Hypothalamus (tissue), 51 donors: ENCODE measurements around the gene CALHM6.
A peak's percentile ranks its signal among the peaks of the same experiment; 100 is the strongest.
"Not testable (repeated sequence)": the region's sequence is repeated elsewhere in the genome, so short reads cannot be mapped to it uniquely, and the experiment has no call there.

Experiments used
- DNase-seq, 51 donors: peaks; one replicate each; lab custom pipeline; 2025; lab: John Stamatoyannopoulos, UW

The CALHM6 gene

DNA sequence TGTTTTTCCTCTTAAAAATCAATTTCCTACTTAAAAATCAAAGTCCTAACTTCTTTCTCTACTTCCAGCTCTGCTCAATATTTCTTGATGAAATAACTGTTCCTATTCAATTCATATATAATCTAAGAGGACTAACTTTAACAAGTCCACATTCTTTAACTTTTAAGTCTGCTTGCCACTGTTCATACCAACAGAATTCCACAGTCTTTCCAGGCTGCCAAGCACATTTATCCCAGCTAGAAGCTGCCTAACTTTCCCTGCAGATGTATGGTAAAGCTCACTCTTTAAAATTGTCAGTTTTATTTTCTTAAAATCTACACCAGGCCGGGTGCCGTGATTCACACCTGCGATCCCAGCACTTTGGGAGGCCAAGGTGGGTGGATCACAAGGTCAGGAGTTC, 11.5 kb downstream of the CALHM6 start:
- no peak for DNase-seq

DNA sequence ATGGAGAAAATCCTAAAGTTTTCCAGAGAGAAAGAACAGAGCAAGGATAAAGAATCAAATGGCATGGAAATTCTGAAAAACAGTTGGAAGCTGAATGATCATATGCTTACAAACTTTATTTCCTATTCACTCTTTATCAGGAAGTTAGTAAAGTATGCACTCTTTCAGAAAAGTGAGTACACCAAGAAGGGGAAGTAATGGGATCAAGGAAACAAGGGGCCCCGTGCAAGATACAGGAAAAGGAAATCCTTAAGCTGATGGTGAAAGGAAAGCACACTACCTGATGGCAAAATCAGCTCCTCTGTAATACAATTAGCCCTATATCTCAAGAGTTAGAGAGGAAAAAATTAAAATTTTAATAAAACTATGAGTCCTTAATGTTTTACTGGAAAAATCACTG, 14.0 kb downstream of the CALHM6 start:
- DNase-seq: no peak

DNA sequence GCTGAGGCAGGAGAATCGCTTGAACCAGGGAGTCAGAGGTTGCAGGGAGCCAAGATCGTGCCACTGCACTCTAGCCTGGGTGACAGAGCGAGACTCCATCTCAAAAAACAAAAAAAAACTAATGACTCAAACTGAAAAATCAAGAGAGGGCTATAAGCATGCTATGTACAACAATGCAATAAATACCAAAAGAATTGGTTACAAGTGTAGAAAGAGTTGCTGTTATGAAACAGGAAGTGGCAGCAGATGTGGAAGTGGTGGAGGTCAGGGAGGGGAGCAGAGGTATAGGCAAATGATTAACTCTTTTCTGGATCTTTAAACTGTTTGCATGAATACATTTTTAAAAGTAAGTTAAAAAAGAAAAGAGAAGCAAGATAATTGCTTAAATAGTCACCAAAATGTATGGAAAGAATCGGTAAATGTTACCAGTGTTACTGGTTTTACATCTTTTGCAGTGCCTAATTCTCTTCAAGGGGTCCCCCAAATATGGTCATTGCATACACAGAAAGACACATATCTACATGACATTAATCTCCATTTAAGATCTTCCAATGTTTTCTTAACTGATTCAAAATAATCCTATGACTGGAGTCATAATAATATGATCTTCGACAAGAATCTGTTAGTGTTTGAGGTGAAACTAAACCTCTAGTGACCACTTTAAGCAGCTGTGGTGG, 15.0 kb downstream of the CALHM6 start:
- no peak for DNase-seq

DNA sequence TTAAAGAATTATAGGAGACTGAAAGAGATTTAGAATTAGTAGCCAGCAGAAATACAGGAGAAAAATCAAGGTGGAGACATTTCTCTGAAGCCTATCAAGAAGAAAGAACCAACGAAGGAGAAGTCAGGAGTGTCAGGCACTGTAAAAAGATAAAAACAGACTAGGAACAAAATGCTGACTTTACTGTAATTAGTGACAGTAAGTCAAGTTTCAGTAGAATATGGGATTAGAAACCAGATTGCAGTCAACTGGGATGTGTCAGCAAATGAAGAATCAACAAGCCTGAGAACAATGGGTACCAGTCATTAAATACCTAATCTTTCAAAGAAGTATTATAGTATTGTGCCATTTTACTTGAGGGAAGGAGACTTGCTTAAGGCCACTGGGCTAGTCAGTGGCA, 21.6 kb downstream of the CALHM6 start:
- no peak for DNase-seq

DNA sequence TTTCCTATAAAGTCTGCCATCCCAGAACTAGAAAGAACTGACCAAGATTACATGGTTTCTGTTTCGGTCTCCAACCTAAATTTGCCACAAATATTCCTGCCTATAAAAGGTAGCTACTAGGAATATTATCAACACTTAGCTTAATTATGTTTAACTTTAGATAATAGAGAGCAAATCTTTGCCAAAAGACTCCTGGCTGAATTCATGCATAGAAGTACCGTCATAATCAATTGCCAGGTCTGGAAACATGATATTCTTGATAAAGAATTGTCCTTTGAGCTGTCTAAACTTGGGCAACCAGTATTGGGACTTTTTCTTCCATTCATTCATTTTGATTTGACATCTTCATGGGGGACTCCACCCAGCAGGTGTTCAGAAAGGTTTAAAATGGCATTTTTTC, 22.4 kb downstream of the CALHM6 start:
- DNase-seq: no peak

DNA sequence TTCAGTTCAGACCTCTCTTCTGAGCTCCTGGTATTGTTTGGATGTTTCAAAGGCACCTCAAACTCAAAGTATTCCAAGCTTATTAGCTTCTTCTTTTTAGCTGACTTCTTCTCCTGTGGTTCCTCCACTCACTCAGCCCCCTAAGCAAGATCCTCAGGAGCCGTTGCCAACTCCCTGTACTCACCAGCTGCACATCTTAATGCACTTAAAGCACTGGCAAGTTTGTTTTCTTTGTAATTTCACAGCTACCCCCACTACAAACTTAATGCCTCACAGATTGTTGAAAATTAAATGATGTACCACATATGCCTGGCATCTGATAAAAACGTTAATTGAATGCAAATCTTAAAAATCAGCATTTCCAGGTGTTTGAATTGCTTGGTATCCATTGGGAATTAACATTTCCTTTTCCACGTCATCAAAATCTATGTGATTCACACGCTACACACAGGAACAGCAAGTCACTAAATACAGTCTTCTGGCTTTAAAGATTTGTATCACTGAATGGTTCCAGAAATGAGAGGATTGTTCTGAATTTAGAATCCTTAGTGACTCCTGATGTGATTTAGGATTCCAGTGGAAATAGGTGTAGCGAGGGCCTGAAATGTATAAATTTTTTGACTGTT, 24.5 kb downstream of the CALHM6 start:
- DNase-seq: no peak

DNA sequence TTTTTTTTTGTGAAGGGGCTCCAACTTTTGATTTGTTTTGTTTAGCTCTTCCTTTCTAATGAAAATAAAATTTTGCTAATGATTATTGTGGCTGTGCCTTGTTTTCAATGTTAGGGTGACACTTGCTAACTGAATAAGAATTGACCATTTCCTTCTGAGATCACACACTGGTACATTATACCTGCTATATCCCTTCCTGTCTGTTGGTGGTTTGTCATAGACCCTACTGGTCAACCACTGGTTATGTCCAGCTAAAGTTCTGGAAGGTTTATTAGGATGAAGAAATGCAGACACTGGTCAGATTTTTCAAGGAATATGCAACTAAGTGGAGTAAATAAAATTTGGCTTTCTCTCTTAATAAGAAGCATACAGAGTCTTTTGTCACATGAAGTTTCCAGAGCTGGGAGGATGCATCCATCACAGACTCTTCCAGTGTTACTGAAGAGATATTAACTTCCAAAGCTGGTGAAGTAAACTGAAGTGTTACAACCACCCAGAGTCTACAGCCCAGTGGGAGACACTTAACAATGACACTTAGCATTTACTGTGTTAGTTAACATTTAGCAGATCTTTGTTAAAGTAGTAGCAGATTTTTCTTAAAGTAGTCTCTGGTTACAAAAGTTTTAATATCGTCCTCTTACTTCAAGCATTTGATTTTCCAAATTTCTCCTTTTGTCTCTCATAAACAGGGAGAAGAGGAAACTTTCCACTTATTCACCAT, 30.6 kb downstream of the CALHM6 start:
- DNase-seq: no peak

DNA sequence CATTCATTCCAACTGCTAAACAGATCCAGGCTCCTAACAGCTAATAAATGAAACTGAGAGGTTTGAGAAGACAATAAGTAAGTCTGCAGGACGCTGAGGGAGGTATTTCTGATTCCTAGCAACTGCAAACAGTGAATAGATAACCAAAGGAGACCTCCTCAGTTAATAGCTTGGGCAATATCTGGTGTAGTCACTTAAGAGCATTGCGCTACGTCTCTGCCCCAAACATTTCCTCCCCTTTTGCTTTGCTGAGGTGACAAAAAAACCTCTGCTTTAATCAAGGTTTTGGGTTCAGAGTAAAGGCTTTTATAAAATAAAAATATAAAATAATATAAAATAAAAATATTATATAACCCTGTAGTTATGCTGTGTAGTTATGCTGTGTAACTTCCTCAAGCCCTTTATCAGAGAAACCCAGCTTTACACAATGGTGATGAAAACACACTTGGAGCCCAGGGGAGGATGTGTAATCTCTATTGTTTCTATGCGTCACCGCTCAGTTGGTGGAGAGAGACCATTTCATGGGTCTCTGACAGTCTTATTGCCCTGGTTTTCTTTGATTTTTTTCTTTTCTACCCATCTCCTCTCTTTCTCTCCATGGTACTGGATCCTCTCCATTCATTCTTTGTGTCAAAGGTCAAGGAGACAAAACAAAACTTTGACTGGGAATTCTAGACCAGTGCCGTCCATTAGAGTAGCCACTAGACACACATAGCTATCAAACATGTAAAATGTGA, 31.3 kb downstream of the CALHM6 start:
- DNase-seq: no peak

DNA sequence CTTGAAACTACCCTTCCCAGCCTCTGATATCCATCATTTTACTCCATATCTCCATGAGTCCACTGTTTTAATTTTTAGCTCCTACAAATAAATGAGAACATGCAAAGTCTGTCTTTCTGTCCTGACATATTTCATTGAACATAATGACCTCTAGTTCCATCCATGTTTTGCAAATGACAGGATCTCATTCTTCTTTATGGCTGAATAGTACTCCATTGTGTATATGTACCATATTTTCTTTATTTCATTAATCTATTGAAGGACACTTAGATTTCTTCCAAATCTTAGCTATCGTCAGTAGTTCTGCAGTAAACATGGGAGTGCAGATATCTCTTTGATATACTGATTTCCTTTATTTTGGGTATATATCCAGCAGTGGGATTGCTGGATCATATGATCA, 34.0 kb downstream of the CALHM6 start:
- not testable (repeated sequence) for DNase-seq

DNA sequence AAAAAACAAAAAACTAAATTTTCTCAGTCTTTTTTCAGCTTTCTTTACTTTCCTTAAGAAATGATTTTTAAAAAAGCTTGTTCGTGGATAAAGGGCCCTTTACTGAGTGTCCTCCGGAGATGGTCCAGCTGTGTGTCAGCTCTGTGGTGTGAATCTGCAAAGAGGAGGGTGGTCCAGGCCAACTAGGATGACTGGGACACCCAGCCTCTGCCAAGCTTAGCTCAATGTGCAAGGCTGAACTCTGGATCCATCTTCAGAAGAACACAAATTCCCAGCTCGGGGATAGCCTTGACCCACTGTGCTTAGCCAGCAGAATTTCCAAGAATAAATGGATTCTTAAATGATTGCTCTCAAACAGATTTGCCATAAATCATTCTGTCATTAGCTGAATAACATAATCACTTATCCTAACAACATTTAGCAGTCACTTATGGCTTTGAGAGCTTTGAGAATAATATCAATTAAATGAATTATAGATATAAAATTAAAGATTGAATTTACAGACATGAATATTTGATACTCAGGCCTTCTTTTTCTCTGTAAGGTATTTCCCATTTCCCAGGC, 36.0 kb downstream of the CALHM6 start:
- no peak for DNase-seq

DNA sequence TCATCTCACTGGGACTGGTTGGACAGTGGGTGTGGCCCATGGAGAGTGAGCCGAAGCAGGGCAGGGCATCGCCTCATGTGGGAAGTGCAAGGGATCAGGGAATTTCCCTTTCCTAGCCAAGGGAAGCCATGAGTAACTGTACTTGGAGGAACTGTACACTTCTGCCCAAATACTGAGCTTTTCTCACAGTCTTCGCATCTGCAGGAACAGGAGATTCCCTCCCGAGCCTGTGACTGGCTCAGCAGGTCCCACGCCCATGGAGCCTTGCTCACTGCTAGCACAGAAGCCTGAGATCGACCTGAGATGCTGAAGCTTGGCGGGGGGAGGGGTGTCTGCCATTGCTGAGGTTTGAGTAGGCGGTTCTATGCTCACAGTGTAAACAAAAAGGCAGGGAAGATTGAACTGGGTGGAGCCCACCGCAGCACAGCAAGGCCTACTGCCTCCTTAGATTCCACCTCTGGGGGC, 39.8 kb downstream of the CALHM6 start:
- DNase-seq: no peak

DNA sequence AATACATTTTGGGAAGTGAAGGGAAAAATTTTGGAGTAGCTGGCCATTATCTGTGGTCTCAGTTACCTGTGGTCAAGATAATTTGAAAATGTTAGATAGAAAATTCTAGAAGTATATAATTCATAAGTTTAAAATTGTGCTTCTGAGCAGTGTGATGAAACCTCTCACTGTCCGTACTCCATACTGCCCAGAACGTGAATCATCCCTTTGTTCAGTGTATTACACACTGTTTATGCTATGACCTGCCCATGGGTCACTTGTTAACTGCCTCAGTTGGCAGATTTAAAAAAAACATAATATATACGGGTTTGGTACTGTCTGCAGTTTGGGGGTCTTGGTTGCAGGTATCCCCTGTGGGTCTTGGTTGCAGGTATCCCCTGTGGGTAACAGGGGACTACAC, 46.1 kb downstream of the CALHM6 start:
- no peak for DNase-seq

DNA sequence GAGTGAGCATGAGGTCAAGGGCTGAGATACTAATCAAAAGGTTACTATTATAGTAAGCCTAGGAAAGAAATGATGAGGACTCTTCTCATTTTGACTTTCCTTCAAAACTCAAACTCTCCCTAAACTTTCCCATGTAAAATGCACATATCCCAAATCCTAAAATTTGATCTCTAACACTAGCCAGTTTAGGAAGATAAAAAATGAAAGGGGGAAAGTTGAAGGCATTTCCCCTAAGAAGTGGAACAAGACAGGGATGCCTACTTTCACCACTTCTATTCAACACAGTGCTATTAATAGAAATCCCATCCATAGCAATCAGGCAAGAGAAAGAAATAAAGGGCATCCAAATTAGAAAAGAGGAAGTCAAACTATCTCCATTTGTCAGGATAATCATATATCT, 47.4 kb downstream of the CALHM6 start:
- no peak for DNase-seq

DNA sequence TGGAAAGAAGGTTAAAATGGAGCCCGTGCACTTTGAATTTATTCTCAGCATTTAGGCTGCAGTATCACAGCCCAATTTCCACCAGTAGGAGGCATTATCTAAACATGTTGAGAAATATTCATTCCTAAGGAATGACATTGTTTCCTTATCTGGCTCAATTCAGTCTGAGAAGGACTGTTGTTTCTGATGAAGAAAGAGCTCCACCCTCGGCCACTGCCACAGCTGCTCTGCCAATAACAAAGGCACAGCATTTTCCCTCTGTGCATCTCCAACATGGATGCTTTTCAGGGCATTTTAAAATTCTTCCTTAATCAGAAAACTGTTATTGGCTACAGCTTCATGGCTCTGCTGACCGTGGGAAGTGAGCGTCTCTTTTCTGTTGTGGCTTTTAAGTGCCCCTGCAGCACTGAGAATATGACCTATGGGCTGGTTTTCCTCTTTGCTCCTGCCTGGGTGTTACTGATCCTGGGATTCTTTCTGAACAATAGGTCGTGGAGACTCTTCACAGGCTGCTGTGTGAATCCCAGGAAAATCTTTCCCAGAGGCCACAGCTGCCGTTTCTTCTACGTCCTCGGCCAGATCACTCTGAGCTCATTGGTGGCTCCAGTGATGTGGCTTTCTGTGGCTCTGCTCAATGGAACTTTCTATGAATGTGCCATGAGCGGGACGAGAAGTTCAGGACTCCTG, 50.4 kb downstream of the CALHM6 start, which contains the start of gene CALHM5:
Gene CALHM5, plus strand, starts transcription at position 216 of the 687 bp plus-strand sequence. Its CDS starts 58 bp downstream, at position 274.
- no peak for DNase-seq

DNA sequence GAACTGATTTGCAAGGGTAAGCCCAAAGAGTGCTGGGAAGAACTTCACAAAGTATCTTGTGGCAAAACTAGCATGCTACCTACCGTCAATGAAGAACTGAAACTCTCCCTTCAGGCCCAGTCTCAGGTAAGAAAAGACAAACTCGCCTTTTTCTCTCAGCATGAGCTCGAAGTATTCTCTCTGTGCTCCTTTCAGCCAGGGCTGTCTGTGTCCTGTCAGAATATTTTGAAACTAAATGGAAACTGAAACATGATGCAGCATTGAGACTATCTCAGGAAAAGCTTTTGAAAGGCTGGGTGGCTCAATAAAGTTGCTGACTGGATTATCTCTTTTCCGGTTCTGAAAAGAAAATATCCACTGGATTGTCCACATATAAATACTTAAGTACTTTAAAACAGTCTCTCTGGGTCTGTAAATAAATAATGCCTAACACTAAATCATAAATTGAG, 51.0 kb downstream of the CALHM6 start:
- DNase-seq: peak in 1 of 51 donors; percentile 2

DNA sequence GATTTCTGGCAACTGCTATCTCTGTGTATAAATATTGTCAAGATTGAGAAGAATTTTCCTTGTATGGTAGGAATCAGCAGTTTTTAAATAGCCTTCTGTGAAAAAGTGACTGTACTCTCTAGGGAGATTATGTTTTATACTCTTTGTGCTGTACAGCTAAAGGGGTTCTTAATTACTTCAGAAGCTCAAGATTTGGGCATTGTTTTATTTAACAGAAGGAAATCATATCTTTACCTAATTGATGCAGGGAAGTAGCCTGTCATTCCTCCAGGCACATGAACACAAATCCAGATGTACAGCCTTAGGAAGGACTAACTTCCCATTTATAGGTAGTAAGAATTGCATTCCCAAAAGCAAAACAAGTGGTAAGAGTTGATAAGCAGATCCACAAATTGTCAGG, 51.6 kb downstream of the CALHM6 start:
- no peak for DNase-seq
